Keratinocyte (primary cell): Measurements from ENCODE around the gene KRT9. TPM values are rescaled to one million over a fixed set of nuclear protein-coding genes. Genes with fewer than 3 reads are reported as not detected.
A peak's percentile ranks its signal among the peaks of the same experiment; 100 is the strongest.

Experiments used
- DNase-seq: peaks from one replicate; pipeline ENCODE4 v3.0.0-alpha.2; 2011; ENCODE audit warnings: low read depth, missing footprints, low spot score
- FAIRE-seq: peaks from 2 replicates; lab custom pipeline; 2011; peaks lifted over from hg19 to GRCh38; lab: Jason Lieb, UNC
- H2AFZ ChIP-seq: 2 replicates; pipeline ENCODE4 v1.6.0; 2012; ENCODE audit warnings: low read length, control low read depth, inconsistent platforms; ENCODE audit not compliant: control insufficient read depth
- H3K27ac ChIP-seq: 2 replicates; pipeline ENCODE4 v1.5.1; 2011; ENCODE audit warnings: low read length; ENCODE audit not compliant: control insufficient read depth, insufficient read depth
- H3K27me3 ChIP-seq: 3 replicates; pipeline ENCODE4 v1.6.0; 2011; ENCODE audit warnings: low read length; ENCODE audit not compliant: control insufficient read depth, insufficient read depth; ENCODE audit errors: extremely low read depth
- H3K36me3 ChIP-seq, 2 experiments: 2 replicates in 1 of 2; 3 replicates in 1 of 2; pipeline ENCODE4 v1.5.1; 2011; ENCODE audit warnings: low read length in 2 of 2, mild to moderate bottlenecking in 1 of 2; ENCODE audit not compliant: control insufficient read depth in 2 of 2, insufficient read depth in 2 of 2; ENCODE audit errors: extremely low read depth in 1 of 2
- H3K4me1 ChIP-seq: 3 replicates; pipeline ENCODE4 v1.5.1; 2011; ENCODE audit warnings: low read length; ENCODE audit not compliant: control insufficient read depth, insufficient read depth; ENCODE audit errors: extremely low read depth
- H3K4me2 ChIP-seq: 3 replicates; pipeline ENCODE4 v1.6.0; 2011; ENCODE audit warnings: low read depth, low read length; ENCODE audit not compliant: control insufficient read depth, insufficient read depth; ENCODE audit errors: extremely low read depth
- H3K4me3 ChIP-seq, 3 experiments: fragments of 200-600 bp in 1 of 3; sonication (generic) in 1 of 3; 2 replicates in 2 of 3; 3 replicates in 1 of 3; pipeline ENCODE4 v1.5.1; 2011 to 2016; ENCODE audit warnings: low read length in 3 of 3, mild to moderate bottlenecking in 3 of 3, control low read depth in 2 of 3, inconsistent platforms in 1 of 3, low read depth in 1 of 3, mixed read lengths in 1 of 3, mixed run types in 1 of 3, moderate library complexity in 1 of 3; ENCODE audit not compliant: control insufficient read depth in 2 of 3, insufficient read depth in 2 of 3; ENCODE audit errors: extremely low read depth in 1 of 3
- H3K79me2 ChIP-seq: 2 replicates; pipeline ENCODE4 v1.6.0; 2012; ENCODE audit warnings: low read length; ENCODE audit not compliant: control insufficient read depth, insufficient read depth
- H3K9ac ChIP-seq: 3 replicates; pipeline ENCODE4 v1.6.0; 2011; ENCODE audit warnings: low read length; ENCODE audit not compliant: control insufficient read depth, insufficient read depth; ENCODE audit errors: extremely low read depth
- H3K9me1 ChIP-seq: 3 replicates; pipeline ENCODE4 v1.6.0; 2011; ENCODE audit warnings: low read length; ENCODE audit not compliant: control insufficient read depth, insufficient read depth; ENCODE audit errors: extremely low read depth
- H3K9me3 ChIP-seq: 2 replicates; pipeline ENCODE4 v1.5.1; 2012; ENCODE audit warnings: low read depth, low read length; ENCODE audit not compliant: control insufficient read depth
- H4K20me1 ChIP-seq: 3 replicates; pipeline ENCODE4 v1.6.0; 2011; ENCODE audit warnings: low read length; ENCODE audit not compliant: control insufficient read depth, insufficient read depth; ENCODE audit errors: extremely low read depth
- EZH2 ChIP-seq: IDR thresholded peaks from one replicate; pipeline ENCODE4 v1.6.1; 2012; ENCODE audit warnings: inconsistent platforms, mild to moderate bottlenecking, low read length, moderate library complexity
- dilution Hi-C: fragments of 300-500 bp; cut with MboI; formaldehyde crosslinking; loops from one replicate; pipeline ENCODE4 v1.7.0; 2020; ENCODE audit warnings: low sequenced_read_pairs; ENCODE audit not compliant: extremely low pct_ligation_motif_present
- polyA plus RNA-seq, 5 experiments: library from polyadenylated mRNA; depleted of rRNA in 3 of 5; stranded (reverse) in 3 of 5; stranded (forward) in 1 of 5; unstranded in 1 of 5; fragments of >200 nt; gene quantifications; 1 replicate in 1 of 5; 2 replicates in 3 of 5; 3 replicates in 1 of 5; pipeline versions ENCODE4 v1.2.1 to v1.2.3, GENCODE V29; 2011 to 2012; ENCODE audit warnings: missing spikeins in 2 of 5, low read depth in 1 of 5, low replicate concordance in 1 of 5
- TF ChIP-seq, protein P1 (sequence below), 3 experiments: IDR thresholded peaks in 1 of 3; conservative IDR thresholded peaks in 1 of 3; optimal IDR thresholded peaks in 1 of 3; 2 replicates in 2 of 3; 3 replicates in 1 of 3; pipeline versions ENCODE3 to v1.5.1; 2011; ENCODE audit warnings: low read length in 3 of 3, mild to moderate bottlenecking in 3 of 3, moderate library complexity in 2 of 3, control low read depth in 1 of 3, inconsistent platforms in 1 of 3; ENCODE audit not compliant: insufficient read depth in 2 of 3; ENCODE audit errors: extremely low read depth in 1 of 3

KRT9 gene
- polyA plus RNA-seq, 1 donor (not counting 4 experiments of a cell fraction or from before 2014, with no cell fraction given) = 1.6 TPM

GRCh38 chr17:41547378-41547841 lies 24.4 kb downstream of the KRT9 start:
- no peak for DNase-seq
- Histone ChIP-seq H3K4me2 (peak overlapping the region; percentile 4), H3K36me3 (no peaks in the 10 kb centered on the region), H3K27ac (no peak overlapping the region), H3K4me3 (no peak overlapping the region), H3K79me2 (no peaks in the 10 kb centered on the region), H4K20me1 (no peaks in the 10 kb centered on the region), H3K9ac (no peak overlapping the region), H3K9me3 (no peaks in the 10 kb centered on the region), H3K4me1 (peaks cover 28% of the 10 kb centered on the region), H2AFZ (no peak overlapping the region), H3K27me3 (no peaks in the 10 kb centered on the region), H3K9me1 (no peaks in the 10 kb centered on the region)
- no peak for FAIRE-seq
- dilution Hi-C loops = no loop called here
- TF ChIP-seq, protein P1, sequence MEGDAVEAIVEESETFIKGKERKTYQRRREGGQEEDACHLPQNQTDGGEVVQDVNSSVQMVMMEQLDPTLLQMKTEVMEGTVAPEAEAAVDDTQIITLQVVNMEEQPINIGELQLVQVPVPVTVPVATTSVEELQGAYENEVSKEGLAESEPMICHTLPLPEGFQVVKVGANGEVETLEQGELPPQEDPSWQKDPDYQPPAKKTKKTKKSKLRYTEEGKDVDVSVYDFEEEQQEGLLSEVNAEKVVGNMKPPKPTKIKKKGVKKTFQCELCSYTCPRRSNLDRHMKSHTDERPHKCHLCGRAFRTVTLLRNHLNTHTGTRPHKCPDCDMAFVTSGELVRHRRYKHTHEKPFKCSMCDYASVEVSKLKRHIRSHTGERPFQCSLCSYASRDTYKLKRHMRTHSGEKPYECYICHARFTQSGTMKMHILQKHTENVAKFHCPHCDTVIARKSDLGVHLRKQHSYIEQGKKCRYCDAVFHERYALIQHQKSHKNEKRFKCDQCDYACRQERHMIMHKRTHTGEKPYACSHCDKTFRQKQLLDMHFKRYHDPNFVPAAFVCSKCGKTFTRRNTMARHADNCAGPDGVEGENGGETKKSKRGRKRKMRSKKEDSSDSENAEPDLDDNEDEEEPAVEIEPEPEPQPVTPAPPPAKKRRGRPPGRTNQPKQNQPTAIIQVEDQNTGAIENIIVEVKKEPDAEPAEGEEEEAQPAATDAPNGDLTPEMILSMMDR (optimal IDR thresholded peaks at IDR 0.05 in 1 of 3, IDR thresholded peaks at IDR 0.05 in 1 of 3, conservative IDR thresholded peaks at IDR 0.05 in 1 of 3; ENCODE audit: extremely low read depth in 1 of 3, insufficient read depth in 2 of 3, low read length in 3 of 3) = no peak
- no peak for TF ChIP-seq EZH2

DNA sequence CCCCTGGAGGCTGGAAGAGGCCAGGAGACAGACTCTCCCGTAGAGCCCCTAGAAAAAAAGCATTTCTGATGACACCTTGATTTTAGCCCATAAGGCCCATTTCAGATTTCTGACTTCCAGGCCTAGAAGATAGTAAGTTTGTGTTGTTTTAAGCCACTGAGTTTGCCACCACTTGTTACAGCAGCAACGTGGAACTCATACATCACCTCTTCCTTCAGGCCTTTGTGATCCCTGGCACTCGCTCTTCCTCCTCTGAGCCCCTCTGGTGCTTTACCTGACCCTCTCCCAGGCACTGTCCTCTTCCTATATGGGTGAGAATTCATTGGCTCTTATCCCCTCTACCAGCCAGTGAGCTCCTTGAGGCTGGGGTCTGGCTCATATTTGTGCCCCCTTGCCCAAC lies 25.0 kb downstream of the KRT9 start:
- Histone ChIP-seq H3K27ac (no peak overlapping the region), H3K9me1 (no peaks in the 10 kb centered on the region), H3K9me3 (no peaks in the 10 kb centered on the region), H3K27me3 (no peaks in the 10 kb centered on the region), H2AFZ (no peak overlapping the region), H3K4me1 (peaks cover 28% of the 10 kb centered on the region), H3K4me3 (no peak overlapping the region), H3K79me2 (no peaks in the 10 kb centered on the region), H3K4me2 (no peak overlapping the region), H3K36me3 (no peaks in the 10 kb centered on the region), H3K9ac (no peak overlapping the region), H4K20me1 (no peaks in the 10 kb centered on the region)
- FAIRE-seq (no peak), DNase-seq (no peak)
- TF ChIP-seq EZH2 = no peak
- TF ChIP-seq, protein P1 (optimal IDR thresholded peaks at IDR 0.05 in 1 of 3, IDR thresholded peaks at IDR 0.05 in 1 of 3, conservative IDR thresholded peaks at IDR 0.05 in 1 of 3; ENCODE audit: extremely low read depth in 1 of 3, insufficient read depth in 2 of 3, low read length in 3 of 3) = no peak
- dilution Hi-C loops = no loop called here
